ENCODE results near the gene RAPGEFL1.
"Not testable (repeated sequence)": the region's sequence is repeated elsewhere in the genome, so short reads cannot be mapped to it uniquely, and the experiment has no call there.

RAPGEFL1 gene

GRCh38 chr17:40213914-40214313, 36.6 kb downstream of the RAPGEFL1 start:
- DNase-seq = not testable (repeated sequence)

GRCh38 chr17:40218006-40218739, 40.9 kb downstream of the RAPGEFL1 start:
- no peak for DNase-seq

GRCh38 chr17:40218740-40219593, 41.7 kb downstream of the RAPGEFL1 start, which contains the start of gene WIPF2:
Gene WIPF2, plus strand, starts transcription at chr17:40219304. Its CDS starts 37,156 bp downstream, at chr17:40256460.
- DNase-seq = peak; percentile 94

- DNase-seq = peak; percentile 40
Measured at GRCh38 chr17:40219594-40220338, 42.5 kb downstream of the RAPGEFL1 start.

- no peak for DNase-seq
Measured at GRCh38 chr17:40224718-40225550, 47.7 kb downstream of the RAPGEFL1 start.

GRCh38 chr17:40229146-40229545, 51.9 kb downstream of the RAPGEFL1 start:
- not testable (repeated sequence) for DNase-seq

GRCh38 chr17:40230670-40231069, 53.4 kb downstream of the RAPGEFL1 start:
- no peak for DNase-seq

GRCh38 chr17:40231928-40232327, 54.7 kb downstream of the RAPGEFL1 start:
- not testable (repeated sequence) for DNase-seq

GRCh38 chr17:40241252-40241834, 64.1 kb downstream of the RAPGEFL1 start:
- DNase-seq = no peak

- DNase-seq = no peak
Measured at GRCh38 chr17:40242774-40243173, 65.5 kb downstream of the RAPGEFL1 start.

GRCh38 chr17:40243761-40244160, 66.5 kb downstream of the RAPGEFL1 start:
- no peak for DNase-seq

GRCh38 chr17:40244255-40244654, 67.0 kb downstream of the RAPGEFL1 start:
- no peak for DNase-seq
